GM23338 (cell line): ENCODE measurements around the gene HMGN1. TPM values are rescaled to one million over a fixed set of nuclear protein-coding genes. Genes with fewer than 3 reads are reported as not detected.

Experiments used
- ATAC-seq: fragments of 200-7000 bp; cut with Tn5 transposase; 3 replicates; pipeline ENCODE4 v1.9.1; 2020
- DNase-seq: peaks from one replicate; pipeline ENCODE4 v3.0.0-alpha.2; 2015; ENCODE audit warnings: low spot score
- H2AFZ ChIP-seq: fragments of 200-600 bp; sonication (generic); 2 replicates; pipeline ENCODE4 v1.8.0; 2016; ENCODE audit warnings: antibody characterized with exemption, mild to moderate bottlenecking, moderate library complexity
- H3F3A ChIP-seq: fragments of 200-600 bp; sonication (generic); replicated peaks from 2 replicates; pipeline ENCODE4 v1.8.0; 2017; ENCODE audit warnings: antibody characterized with exemption, mixed run types, low read depth
- H3K27ac ChIP-seq: fragments of 200-600 bp; sonication (generic); 2 replicates; pipeline ENCODE4 v1.6.1; 2016; ENCODE audit warnings: low read depth
- H3K27me3 ChIP-seq: fragments of 200-600 bp; sonication (generic); 2 replicates; pipeline ENCODE4 v1.8.0; 2016; ENCODE audit warnings: mild to moderate bottlenecking, mixed run types, moderate library complexity; ENCODE audit not compliant: insufficient read depth
- H3K36me3 ChIP-seq: fragments of 200-600 bp; sonication (generic); 2 replicates; pipeline ENCODE4 v1.8.0; 2016; ENCODE audit warnings: mild to moderate bottlenecking; ENCODE audit not compliant: insufficient read depth
- H3K4me1 ChIP-seq: fragments of 200-600 bp; sonication (generic); 2 replicates; pipeline ENCODE4 v1.8.0; 2016; ENCODE audit warnings: mild to moderate bottlenecking, moderate library complexity; ENCODE audit not compliant: insufficient read depth
- H3K4me2 ChIP-seq: fragments of 200-600 bp; sonication (generic); 2 replicates; pipeline ENCODE4 v1.7.1; 2017; ENCODE audit warnings: mixed run types
- H3K4me3 ChIP-seq: fragments of 200-600 bp; sonication (generic); 2 replicates; pipeline ENCODE4 v1.6.1; 2016; ENCODE audit warnings: mixed run types
- H3K79me2 ChIP-seq: fragments of 200-600 bp; sonication (generic); replicated peaks from 2 replicates; pipeline ENCODE4 v1.8.0; 2017; ENCODE audit warnings: mild to moderate bottlenecking; ENCODE audit not compliant: insufficient read depth
- H3K9me2 ChIP-seq: fragments of 200-600 bp; sonication (generic); 2 replicates; pipeline ENCODE4 v1.8.0; 2017; ENCODE audit not compliant: insufficient read depth
- H4K20me1 ChIP-seq: fragments of 200-600 bp; sonication (generic); replicated peaks from 2 replicates; pipeline ENCODE4 v1.8.0; 2017; ENCODE audit warnings: mild to moderate bottlenecking; ENCODE audit not compliant: insufficient read depth
- H3K27ac Mint-ChIP-seq: 2 replicates; pipeline ENCODE4 v1.8.0; 2020; ENCODE audit warnings: inconsistent platforms, mild to moderate bottlenecking, moderate library complexity, mixed read lengths
- H3K27me3 Mint-ChIP-seq: 3 replicates; pipeline ENCODE4 v1.8.0; 2022; ENCODE audit warnings: low read depth, mild to moderate bottlenecking, moderate library complexity, mixed read lengths, inconsistent platforms; ENCODE audit not compliant: insufficient read depth, poor library complexity
- H3K36me3 Mint-ChIP-seq: 3 replicates; pipeline ENCODE4 v1.8.0; 2021; ENCODE audit warnings: low read depth, mild to moderate bottlenecking, inconsistent platforms, moderate library complexity, mixed read lengths
- H3K4me1 Mint-ChIP-seq: 3 replicates; pipeline ENCODE4 v1.8.0; 2020; ENCODE audit warnings: mild to moderate bottlenecking, inconsistent platforms, mixed read lengths
- H3K4me3 Mint-ChIP-seq: 3 replicates; pipeline ENCODE4 v1.8.0; 2021; ENCODE audit warnings: moderate library complexity, mild to moderate bottlenecking, inconsistent platforms, mixed read lengths
- H3K9me3 Mint-ChIP-seq: 3 replicates; pipeline ENCODE4 v1.8.0; 2020; ENCODE audit warnings: moderate library complexity, mild to moderate bottlenecking, inconsistent platforms, mixed read lengths
- EZH2 ChIP-seq: fragments of 200-600 bp; sonication (generic); IDR thresholded peaks from one replicate; pipeline ENCODE4 v1.8.0; 2017; ENCODE audit warnings: antibody characterized with exemption, mild to moderate bottlenecking, low read depth; ENCODE audit not compliant: unreplicated experiment
- JUNB ChIP-seq: IDR thresholded peaks from one replicate; pipeline ENCODE4 v1.6.1; 2016; ENCODE audit warnings: antibody characterized with exemption; ENCODE audit not compliant: unreplicated experiment
- NANOG ChIP-seq: IDR thresholded peaks from 2 replicates; pipeline ENCODE4 v1.6.1; 2016; ENCODE audit warnings: antibody characterized with exemption, borderline replicate concordance
- POLR2AphosphoS5 ChIP-seq: IDR thresholded peaks from 2 replicates; pipeline ENCODE4 v1.6.1; 2016; ENCODE audit warnings: antibody characterized with exemption, low read depth
- STAT1 ChIP-seq: IDR thresholded peaks from one replicate; pipeline ENCODE4 v1.6.1; 2016; ENCODE audit warnings: antibody characterized with exemption; ENCODE audit not compliant: unreplicated experiment
- ZNF114 ChIP-seq: fragments of 250-450 bp; sonication (Bioruptor Pico); IDR thresholded peaks from 2 replicates; pipeline ENCODE4 v1.5.0; 2020; ENCODE audit warnings: mild to moderate bottlenecking, moderate library complexity
- polyA plus RNA-seq: library from polyadenylated mRNA; unstranded; fragments of >200 nt; fragmentation: Nextera tagmentation; extraction: Ambion mirVana; gene quantifications from 2 replicates; pipeline ENCODE4 v1.2.1, GENCODE V29; 2016
- total RNA-seq: library from RNA; depleted of rRNA; stranded (reverse); fragments of >200 nt; shearing (Covaris generic); gene quantifications from 2 replicates; pipeline ENCODE4 v1.2.3, GENCODE V29; 2014
- TF ChIP-seq, protein P1 (sequence below): IDR thresholded peaks from 2 replicates; pipeline ENCODE4 v1.6.1; 2016; ENCODE audit warnings: antibody characterized with exemption
- TF ChIP-seq, protein P2 (sequence below): fragments of 250-450 bp; sonication (Bioruptor Pico); IDR thresholded peaks from 2 replicates; pipeline ENCODE4 v1.5.0; 2020; ENCODE audit warnings: mild to moderate bottlenecking, moderate library complexity

The HMGN1 gene
- total and polyA plus RNA-seq, 2 experiments from 2014 or later = 403 to 889 TPM

DNA sequence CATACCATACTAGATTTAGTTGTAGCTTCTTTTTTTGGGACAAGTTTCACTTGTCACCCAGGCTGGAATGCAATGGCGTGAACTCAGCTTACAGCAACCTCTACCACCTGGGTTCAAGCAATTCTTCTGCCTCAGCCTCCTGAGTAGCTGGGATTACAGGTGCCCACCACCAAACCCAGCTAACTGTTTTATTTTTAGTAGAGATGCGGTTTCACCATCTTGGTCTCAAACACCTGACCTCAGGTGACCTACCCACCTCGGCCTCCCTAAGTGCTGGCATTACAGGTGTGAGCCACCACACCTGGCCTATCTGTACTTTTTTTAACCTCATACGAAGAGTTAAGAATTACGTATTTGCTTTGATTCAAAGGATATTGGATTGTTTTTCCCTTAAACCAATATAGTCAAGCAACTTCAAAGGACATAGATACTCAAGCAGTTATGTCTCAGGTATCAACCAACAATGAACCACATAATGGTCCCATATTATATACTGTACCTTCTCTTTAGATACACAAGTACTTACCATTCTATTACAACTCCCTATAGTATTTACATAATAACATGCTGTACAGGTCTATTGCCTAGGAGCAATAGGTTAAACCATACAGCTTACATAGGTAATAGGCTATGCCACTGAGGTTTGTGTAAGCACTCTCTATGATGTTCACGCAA is 7.5 kb downstream of the HMGN1 start:
- Histone ChIP-seq H3K4me2 (no peak overlapping the region), H2AFZ (no peak overlapping the region), H3K79me2 (peaks cover 21% of the 10 kb centered on the region), H4K20me1 (peaks cover 20% of the 10 kb centered on the region; the same call in 1 of the 2 replicates), H3K4me3 (no peak overlapping the region), H3K36me3 (peaks cover 38% of the 10 kb centered on the region; the same call in 1 of the 2 replicates), H3K27ac (no peak overlapping the region; the same call in 1 of the 2 replicates), H3K9me2 (no peaks in the 10 kb centered on the region), H3F3A (peaks cover 27% of the 10 kb centered on the region), H3K27me3 (no peaks in the 10 kb centered on the region), H3K4me1 (peaks cover 31% of the 10 kb centered on the region)
- no peak for ATAC-seq
- Mint-ChIP-seq H3K36me3 (peaks cover 56% of the 10 kb centered on the region), H3K9me3 (no peaks in the 10 kb centered on the region), H3K4me1 (peaks cover 25% of the 10 kb centered on the region), H3K4me3 (no peak overlapping the region), H3K27ac (no peak overlapping the region), H3K27me3 (peaks cover 10% of the 10 kb centered on the region)
- TF ChIP-seq STAT1 = no peak
- no peak; the same call in 1 of the 2 replicates for TF ChIP-seq POLR2AphosphoS5
- TF ChIP-seq JUNB = no peak
- no peak for TF ChIP-seq NANOG
- TF ChIP-seq, protein P1, sequence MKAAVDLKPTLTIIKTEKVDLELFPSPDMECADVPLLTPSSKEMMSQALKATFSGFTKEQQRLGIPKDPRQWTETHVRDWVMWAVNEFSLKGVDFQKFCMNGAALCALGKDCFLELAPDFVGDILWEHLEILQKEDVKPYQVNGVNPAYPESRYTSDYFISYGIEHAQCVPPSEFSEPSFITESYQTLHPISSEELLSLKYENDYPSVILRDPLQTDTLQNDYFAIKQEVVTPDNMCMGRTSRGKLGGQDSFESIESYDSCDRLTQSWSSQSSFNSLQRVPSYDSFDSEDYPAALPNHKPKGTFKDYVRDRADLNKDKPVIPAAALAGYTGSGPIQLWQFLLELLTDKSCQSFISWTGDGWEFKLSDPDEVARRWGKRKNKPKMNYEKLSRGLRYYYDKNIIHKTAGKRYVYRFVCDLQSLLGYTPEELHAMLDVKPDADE = no peak
- TF ChIP-seq ZNF114 (CRISPR knock-in tag) = no peak
- no peak for DNase-seq

- H2AFZ ChIP-seq = no peak overlapping the region
- H3K79me2 ChIP-seq = peaks cover 14% of the 10 kb centered on the region
- Mint-ChIP-seq H3K27ac (peak overlapping the region; percentile 36; the same call in 1 of the 2 replicates), H3K9me3 (no peaks in the 10 kb centered on the region), H3K27me3 (peaks cover 11% of the 10 kb centered on the region), H3K4me1 (peaks cover 18% of the 10 kb centered on the region), H3K36me3 (peaks cover 49% of the 10 kb centered on the region), H3K4me3 (no peak overlapping the region)
- no peaks in the 10 kb centered on the region for H3K9me2 ChIP-seq
- no peak overlapping the region for H3K4me2 ChIP-seq
- H3K27ac ChIP-seq = peak overlapping the region; percentile 72
- peaks cover 13% of the 10 kb centered on the region; the same call in 1 of the 2 replicates for H4K20me1 ChIP-seq
- TF ChIP-seq EZH2 = no peak
- no peak for TF ChIP-seq ZNF114 (CRISPR knock-in tag)
- TF ChIP-seq, protein P1 = no peak
- TF ChIP-seq, protein P2, sequence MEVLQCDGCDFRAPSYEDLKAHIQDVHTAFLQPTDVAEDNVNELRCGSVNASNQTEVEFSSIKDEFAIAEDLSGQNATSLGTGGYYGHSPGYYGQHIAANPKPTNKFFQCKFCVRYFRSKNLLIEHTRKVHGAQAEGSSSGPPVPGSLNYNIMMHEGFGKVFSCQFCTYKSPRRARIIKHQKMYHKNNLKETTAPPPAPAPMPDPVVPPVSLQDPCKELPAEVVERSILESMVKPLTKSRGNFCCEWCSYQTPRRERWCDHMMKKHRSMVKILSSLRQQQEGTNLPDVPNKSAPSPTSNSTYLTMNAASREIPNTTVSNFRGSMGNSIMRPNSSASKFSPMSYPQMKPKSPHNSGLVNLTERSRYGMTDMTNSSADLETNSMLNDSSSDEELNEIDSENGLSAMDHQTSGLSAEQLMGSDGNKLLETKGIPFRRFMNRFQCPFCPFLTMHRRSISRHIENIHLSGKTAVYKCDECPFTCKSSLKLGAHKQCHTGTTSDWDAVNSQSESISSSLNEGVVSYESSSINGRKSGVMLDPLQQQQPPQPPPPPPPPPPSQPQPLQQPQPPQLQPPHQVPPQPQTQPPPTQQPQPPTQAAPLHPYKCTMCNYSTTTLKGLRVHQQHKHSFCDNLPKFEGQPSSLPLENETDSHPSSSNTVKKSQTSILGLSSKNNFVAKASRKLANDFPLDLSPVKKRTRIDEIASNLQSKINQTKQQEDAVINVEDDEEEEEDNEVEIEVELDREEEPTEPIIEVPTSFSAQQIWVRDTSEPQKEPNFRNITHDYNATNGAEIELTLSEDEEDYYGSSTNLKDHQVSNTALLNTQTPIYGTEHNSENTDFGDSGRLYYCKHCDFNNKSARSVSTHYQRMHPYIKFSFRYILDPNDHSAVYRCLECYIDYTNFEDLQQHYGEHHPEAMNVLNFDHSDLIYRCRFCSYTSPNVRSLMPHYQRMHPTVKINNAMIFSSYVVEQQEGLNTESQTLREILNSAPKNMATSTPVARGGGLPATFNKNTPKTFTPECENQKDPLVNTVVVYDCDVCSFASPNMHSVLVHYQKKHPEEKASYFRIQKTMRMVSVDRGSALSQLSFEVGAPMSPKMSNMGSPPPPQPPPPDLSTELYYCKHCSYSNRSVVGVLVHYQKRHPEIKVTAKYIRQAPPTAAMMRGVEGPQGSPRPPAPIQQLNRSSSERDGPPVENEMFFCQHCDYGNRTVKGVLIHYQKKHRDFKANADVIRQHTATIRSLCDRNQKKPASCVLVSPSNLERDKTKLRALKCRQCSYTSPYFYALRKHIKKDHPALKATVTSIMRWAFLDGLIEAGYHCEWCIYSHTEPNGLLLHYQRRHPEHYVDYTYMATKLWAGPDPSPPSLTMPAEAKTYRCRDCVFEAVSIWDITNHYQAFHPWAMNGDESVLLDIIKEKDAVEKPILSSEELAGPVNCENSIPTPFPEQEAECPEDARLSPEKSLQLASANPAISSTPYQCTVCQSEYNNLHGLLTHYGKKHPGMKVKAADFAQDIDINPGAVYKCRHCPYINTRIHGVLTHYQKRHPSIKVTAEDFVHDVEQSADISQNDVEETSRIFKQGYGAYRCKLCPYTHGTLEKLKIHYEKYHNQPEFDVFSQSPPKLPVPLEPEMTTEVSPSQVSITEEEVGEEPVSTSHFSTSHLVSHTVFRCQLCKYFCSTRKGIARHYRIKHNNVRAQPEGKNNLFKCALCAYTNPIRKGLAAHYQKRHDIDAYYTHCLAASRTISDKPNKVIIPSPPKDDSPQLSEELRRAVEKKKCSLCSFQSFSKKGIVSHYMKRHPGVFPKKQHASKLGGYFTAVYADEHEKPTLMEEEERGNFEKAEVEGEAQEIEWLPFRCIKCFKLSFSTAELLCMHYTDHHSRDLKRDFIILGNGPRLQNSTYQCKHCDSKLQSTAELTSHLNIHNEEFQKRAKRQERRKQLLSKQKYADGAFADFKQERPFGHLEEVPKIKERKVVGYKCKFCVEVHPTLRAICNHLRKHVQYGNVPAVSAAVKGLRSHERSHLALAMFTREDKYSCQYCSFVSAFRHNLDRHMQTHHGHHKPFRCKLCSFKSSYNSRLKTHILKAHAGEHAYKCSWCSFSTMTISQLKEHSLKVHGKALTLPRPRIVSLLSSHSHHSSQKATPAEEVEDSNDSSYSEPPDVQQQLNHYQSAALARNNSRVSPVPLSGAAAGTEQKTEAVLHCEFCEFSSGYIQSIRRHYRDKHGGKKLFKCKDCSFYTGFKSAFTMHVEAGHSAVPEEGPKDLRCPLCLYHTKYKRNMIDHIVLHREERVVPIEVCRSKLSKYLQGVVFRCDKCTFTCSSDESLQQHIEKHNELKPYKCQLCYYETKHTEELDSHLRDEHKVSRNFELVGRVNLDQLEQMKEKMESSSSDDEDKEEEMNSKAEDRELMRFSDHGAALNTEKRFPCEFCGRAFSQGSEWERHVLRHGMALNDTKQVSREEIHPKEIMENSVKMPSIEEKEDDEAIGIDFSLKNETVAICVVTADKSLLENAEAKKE = no peak
- no peak for TF ChIP-seq STAT1
- no peak for TF ChIP-seq JUNB
- H3K4me1 ChIP-seq = peaks cover 24% of the 10 kb centered on the region
- DNase-seq (peak; percentile 34), ATAC-seq (peak; percentile 47)
- no peak overlapping the region for H3K4me3 ChIP-seq
- peaks cover 33% of the 10 kb centered on the region; the same call in 1 of the 2 replicates for H3K36me3 ChIP-seq
- H3K27me3 ChIP-seq = no peaks in the 10 kb centered on the region
- peaks cover 28% of the 10 kb centered on the region for H3F3A ChIP-seq
Measured at GRCh38 chr21:39340687-39341086, 8.2 kb downstream of the HMGN1 start.
